HG03196 (cell line): Measurements from ENCODE around the gene ZNF225.
A peak's percentile ranks its signal among the peaks of the same experiment; 100 is the strongest.
"Not testable (repeated sequence)": the region's sequence is repeated elsewhere in the genome, so short reads cannot be mapped to it uniquely, and the experiment has no call there.

ENCODE experiments used
- ATAC-seq: cut with Tn5 transposase; IDR thresholded peaks from one replicate; pipeline ENCODE4 v1.9.1; 2021; ENCODE audit not compliant: unreplicated experiment

The ZNF225 gene

DNA sequence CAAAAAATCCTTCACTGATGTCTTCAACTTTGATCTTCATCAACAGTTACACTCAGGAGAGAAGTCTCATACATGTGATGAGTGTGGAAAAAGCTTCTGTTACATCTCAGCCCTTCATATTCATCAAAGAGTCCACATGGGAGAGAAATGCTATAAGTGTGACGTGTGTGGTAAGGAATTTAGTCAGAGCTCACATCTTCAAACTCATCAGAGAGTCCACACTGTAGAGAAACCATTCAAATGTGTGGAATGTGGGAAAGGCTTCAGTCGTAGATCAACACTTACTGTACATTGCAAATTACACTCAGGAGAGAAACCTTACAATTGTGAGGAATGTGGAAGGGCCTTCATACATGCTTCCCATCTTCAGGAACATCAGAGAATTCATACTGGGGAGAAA, 43.3 kb downstream of the ZNF225 start:
- ATAC-seq = no peak

DNA sequence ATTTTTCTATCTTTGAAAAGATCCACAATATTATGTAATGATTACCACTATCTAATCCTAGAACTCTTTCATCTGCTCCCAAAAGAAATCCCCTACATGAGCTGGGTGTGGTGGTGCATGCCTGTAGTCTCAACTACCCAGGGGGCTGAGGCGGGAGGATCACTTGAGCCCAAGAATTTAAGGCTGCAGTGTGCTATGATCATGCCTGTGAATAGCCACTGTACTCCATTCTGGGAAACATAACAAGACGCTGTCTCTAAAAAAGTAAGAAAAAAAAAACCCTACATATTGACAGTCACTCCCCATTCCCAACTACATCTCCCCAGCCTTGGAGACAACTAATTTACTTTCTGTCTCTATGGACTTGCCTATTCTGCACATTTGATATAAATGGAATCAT, 50.6 kb downstream of the ZNF225 start:
- no peak for ATAC-seq

DNA sequence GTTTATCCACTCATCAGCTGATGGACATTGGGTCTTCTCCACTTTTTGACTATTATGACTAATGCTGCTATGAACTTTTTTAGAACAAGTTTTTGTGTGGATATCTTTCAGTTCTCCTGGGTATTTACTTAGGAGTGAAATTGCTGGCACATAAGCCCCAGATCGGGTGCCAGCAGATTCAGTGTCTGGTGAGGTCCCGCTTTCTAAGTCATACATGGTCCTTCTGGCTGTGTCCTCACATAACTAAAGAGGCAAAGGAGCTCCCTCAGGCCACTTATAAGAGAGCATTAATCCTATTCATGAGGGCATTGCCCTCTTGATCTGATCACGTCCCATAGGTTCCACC, 51.1 kb downstream of the ZNF225 start:
- peak; percentile 5 for ATAC-seq

DNA sequence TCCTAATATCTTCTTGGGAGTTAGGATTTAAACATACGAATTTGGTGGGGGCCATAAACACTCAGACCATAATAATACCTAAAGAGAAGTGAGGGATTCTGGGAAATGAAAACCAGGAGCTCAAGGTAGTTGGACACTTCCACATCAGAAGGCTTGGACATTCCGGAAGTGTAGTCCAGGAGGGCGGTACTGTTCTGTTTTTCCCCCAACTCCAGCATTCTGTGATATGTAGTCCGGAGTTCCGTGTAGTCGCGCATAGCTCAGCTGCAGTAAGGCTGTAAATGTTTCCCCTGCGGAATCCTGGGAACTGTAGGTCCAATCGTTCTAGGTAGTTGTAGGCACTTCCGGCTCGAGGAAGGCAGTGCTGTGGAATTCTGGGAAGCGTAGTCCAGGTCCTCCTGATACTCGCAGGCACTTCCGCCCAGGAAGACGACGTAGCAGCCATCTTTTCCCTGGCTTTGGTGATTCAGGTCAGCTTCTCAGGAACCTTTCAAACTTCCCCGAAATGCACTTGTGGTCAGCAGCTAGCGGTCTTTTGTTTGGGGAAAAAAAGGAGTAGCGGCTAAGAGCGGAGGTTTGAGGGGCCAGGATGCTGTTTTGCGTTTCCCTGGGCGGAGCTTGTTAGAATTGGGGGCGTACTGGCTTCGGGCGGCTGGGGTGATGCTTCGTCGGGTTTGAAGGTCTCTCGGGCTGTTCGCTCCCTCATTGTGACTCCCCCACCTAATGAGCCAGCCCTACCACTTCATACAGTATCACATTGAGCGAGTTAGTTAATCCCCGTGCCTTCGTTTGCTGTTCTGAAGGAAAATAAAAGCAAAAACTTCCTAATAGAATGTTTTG, 51.7 kb downstream of the ZNF225 start, which contains the start of gene ZNF226:
Gene ZNF226 (plus strand): TSS at position 428 of the 840 bp plus-strand sequence. CDS start 4,981 bp downstream, outside the sequence.
- peak; percentile 91 for ATAC-seq

DNA sequence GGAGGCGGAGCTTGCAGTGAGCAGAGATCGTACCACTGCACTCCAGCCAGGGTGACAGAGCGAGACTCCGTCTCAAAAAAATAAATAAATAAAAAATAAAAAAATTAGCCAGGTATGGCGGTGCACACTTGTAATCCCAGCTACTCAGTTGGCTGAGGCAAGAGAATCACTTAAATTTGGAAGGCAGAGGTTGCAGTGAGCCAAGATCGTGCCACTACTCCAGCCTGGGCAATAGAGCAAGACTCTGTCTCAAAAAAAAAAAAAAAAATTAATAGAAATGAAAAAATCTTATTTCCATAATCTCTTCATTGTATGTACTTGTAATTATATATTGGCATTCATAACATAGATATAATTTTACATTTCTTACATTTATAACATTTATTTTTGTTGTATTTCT, 57.5 kb downstream of the ZNF225 start:
- not testable (repeated sequence) for ATAC-seq

DNA sequence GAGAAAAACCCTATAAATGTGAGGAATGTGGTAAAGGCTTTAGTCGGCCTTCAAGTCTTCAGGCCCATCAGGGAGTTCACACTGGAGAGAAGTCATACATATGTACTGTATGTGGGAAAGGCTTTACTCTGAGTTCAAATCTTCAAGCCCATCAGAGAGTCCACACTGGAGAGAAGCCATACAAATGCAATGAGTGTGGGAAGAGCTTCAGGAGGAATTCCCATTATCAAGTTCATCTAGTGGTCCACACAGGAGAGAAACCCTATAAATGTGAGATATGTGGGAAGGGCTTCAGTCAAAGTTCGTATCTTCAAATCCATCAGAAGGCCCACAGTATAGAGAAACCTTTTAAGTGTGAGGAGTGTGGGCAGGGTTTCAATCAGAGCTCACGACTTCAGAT, 63.4 kb downstream of the ZNF225 start:
- no peak for ATAC-seq

DNA sequence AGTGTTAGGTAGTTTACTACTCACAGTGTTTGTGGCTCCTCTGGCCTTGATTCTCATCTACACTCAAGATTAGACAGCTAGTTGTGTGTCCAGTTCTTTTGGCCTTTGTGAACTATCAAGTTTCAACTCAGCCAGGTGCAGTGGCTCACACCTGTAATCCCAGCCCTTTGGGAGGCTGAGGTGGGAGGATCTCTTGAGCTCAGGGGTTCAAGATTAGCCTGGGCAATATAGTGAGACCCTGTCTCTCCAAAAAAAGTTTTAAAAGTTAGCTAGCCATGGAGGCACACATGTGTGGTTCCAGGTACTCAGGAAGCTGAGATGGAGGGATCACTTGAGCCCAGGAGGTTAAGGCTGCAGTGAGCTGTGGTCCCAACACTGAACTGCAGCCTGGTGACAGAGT, 67.8 kb downstream of the ZNF225 start:
- ATAC-seq = no peak

DNA sequence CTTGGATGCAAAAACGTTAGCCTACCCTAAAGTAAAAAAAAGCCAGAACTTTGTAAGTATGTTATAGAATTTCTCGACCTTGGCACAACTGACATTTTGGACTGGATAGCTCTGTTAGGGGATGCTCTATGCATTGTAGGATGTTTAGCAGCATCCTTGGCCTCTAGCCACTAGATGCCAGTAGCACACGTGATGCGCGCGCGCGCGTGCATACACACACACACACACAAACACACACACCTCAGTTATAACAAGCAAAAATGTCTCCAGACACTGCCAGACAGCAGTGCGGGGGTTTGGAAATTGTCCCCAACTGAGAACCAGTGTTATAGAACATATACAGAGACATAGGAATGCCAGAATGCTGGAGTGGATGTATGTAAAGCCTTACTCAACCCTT, 68.9 kb downstream of the ZNF225 start:
- no peak for ATAC-seq
